ENCODE results near the gene NLRP13. TPM values are rescaled to one million over a fixed set of nuclear protein-coding genes. Genes with fewer than 3 reads are reported as not detected.

The NLRP13 gene
- total and polyA plus RNA-seq, 7 donors = not detected

Other genes with a start within 250 kb of the NLRP13 start
- gene NLRP9, start 193.9 kb downstream of the NLRP13 start, total RNA-seq = not detected
- gene NLRP9, start 193.9 kb downstream of the NLRP13 start, polyA plus RNA-seq = not detected
- gene RFPL4A, start 173.2 kb downstream of the NLRP13 start, total RNA-seq = not detected
- gene RFPL4A, start 173.2 kb downstream of the NLRP13 start, polyA plus RNA-seq = not detected
- gene RFPL4AL1, start 163.2 kb downstream of the NLRP13 start, total RNA-seq = not detected
- not detected for gene RFPL4AL1, start 163.2 kb downstream of the NLRP13 start, polyA plus RNA-seq
- not detected for gene NLRP11, start 100.3 kb downstream of the NLRP13 start, total RNA-seq
- gene NLRP11, start 100.3 kb downstream of the NLRP13 start, polyA plus RNA-seq = not detected
- gene NLRP4, start 95.8 kb downstream of the NLRP13 start, total RNA-seq = not detected
- gene NLRP4, start 95.8 kb downstream of the NLRP13 start, polyA plus RNA-seq = not detected
- not detected for gene NLRP8, start 15.5 kb upstream of the NLRP13 start, total RNA-seq
- gene NLRP8, start 15.5 kb upstream of the NLRP13 start, polyA plus RNA-seq = not detected
- gene NLRP5, start 54.4 kb upstream of the NLRP13 start, total RNA-seq = not detected
- not detected for gene NLRP5, start 54.4 kb upstream of the NLRP13 start, polyA plus RNA-seq
- 10 to 100 TPM; 33.3 to 62.7 (median 54.2) TPM for gene ZNF787, start 189.0 kb upstream of the NLRP13 start, total RNA-seq
- 10 to 100 TPM; 27.3 to 56.6 (median 49.1) TPM for gene ZNF787, start 189.0 kb upstream of the NLRP13 start, polyA plus RNA-seq
- gene ZNF444, start 209.0 kb upstream of the NLRP13 start, total RNA-seq = 10 to 100 TPM; 12.0 to 20.6 (median 16.6) TPM
- gene ZNF444, start 209.0 kb upstream of the NLRP13 start, polyA plus RNA-seq = 10 to 100 TPM; 14.1 to 22.4 (median 14.7) TPM
- gene GALP, start 243.7 kb upstream of the NLRP13 start, total RNA-seq = not detected
- gene GALP, start 243.7 kb upstream of the NLRP13 start, polyA plus RNA-seq = not detected